Suprapubic skin (tissue), 4 donors: ENCODE measurements around the gene MMP24. TPM values are rescaled to one million over a fixed set of nuclear protein-coding genes. Genes with fewer than 3 reads are reported as not detected.
"Not testable (repeated sequence)": the region's sequence is repeated elsewhere in the genome, so short reads cannot be mapped to it uniquely, and the experiment has no call there.

Experiments used
- DNase-seq, 2 donors: peaks; one replicate each; pipeline ENCODE4 v3.0.0-alpha.2; 2019; ENCODE audit warnings: low spot score in 2 of 2
- H3K27ac ChIP-seq: fragments of 200-600 bp; sonication (generic); one replicate; pipeline ENCODE4 v1.5.1; 2019
- H3K27me3 ChIP-seq: fragments of 200-600 bp; sonication (generic); one replicate; pipeline ENCODE4 v1.5.1; 2019
- H3K36me3 ChIP-seq: fragments of 200-600 bp; sonication (generic); one replicate; pipeline ENCODE4 v1.5.1; 2019
- H3K4me1 ChIP-seq: fragments of 200-600 bp; sonication (generic); one replicate; pipeline ENCODE4 v1.5.1; 2019
- H3K4me3 ChIP-seq: fragments of 200-600 bp; sonication (generic); one replicate; pipeline ENCODE4 v1.5.1; 2019; ENCODE audit warnings: mild to moderate bottlenecking
- H3K9me3 ChIP-seq: fragments of 200-600 bp; sonication (generic); one replicate; pipeline ENCODE4 v1.5.1; 2019
- EP300 ChIP-seq: sonication (generic); formaldehyde crosslinking; IDR thresholded peaks from one replicate; pipeline ENCODE4 v1.6.1; 2017; ENCODE audit warnings: antibody characterized with exemption
- POLR2A ChIP-seq, 2 donors: fragments of 450-650 bp; IDR thresholded peaks; one replicate each; pipeline ENCODE4 v1.6.1; 2017; ENCODE audit warnings: antibody characterized with exemption in 2 of 2, mild to moderate bottlenecking in 2 of 2, moderate library complexity in 2 of 2
- POLR2AphosphoS5 ChIP-seq, 3 donors: sonication (generic); formaldehyde crosslinking; IDR thresholded peaks; one replicate each; pipeline ENCODE4 v1.6.1; 2017; ENCODE audit warnings: antibody characterized with exemption in 3 of 3
- WGBS: methylation state at CpG from one replicate; pipeline ENCODE4 v1.1.5; 2018; 5-methylcytosine and 5-hydroxymethylcytosine counted together
- total RNA-seq, 4 donors: library from RNA; depleted of rRNA; stranded (reverse); fragments of >200 nt; gene quantifications; one replicate each; pipeline ENCODE4 v1.1.0, GENCODE V29; 2016
- TF ChIP-seq, protein P1 (sequence below), 2 donors: fragments of 200-600 bp in 1 of 2; fragments of 450-650 bp in 1 of 2; sonication (generic) in 1 of 2; IDR thresholded peaks; one replicate each; pipeline ENCODE4 v1.5.1; 2016 to 2019; ENCODE audit warnings: antibody characterized with exemption in 2 of 2, mild to moderate bottlenecking in 1 of 2, moderate library complexity in 1 of 2

Gene MMP24
- total RNA-seq, 4 donors from 2014 or later = 0.16 to 0.47 (median 0.44) TPM; not detected in 1

DNA sequence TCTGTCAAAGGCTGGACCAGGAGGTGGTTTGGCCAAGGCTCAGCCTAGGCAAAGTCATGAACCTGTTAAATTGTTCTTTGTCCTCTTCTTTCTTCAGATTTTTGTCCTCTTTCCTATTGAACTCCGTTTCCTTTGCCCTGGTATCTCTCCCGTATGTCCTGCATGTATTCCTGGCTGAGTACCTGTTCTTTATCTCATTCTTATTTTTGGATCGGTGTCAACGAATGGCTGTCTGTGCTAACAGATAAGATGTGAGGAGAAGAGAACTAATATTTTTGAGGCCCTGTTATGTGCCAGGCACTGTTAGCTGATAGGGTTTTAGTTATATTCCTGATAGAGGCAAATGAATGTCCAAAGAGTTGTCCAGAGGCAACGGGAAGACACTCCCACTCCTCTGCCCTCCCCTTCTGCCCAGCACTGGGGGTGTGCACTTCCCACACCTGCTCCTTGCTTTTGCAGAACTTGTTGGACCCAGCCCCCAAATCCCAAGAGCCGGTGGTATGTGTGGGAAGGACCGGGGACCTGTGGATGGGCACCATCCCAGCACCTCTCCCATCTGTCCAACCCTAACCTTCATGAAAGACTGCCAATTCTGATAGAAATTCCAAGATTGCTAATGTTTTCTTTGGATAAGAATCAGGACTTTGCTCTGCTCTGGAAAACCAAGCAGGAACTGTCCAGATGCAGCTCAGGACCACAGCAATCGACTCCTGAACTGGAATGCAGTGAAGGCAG, 30.9 kb downstream of the MMP24 start:
- Histone ChIP-seq H3K27me3 (no peaks in the 10 kb centered on the region), H3K36me3 (no peaks in the 10 kb centered on the region), H3K27ac (no peak overlapping the region), H3K4me1 (no peaks in the 10 kb centered on the region), H3K9me3 (no peaks in the 10 kb centered on the region), H3K4me3 (no peak overlapping the region)
- no peak for DNase-seq
- TF ChIP-seq EP300 (no peak), POLR2A (IDR thresholded peaks at IDR 0.05) (no peak), POLR2AphosphoS5 (IDR thresholded peaks at IDR 0.05) (no peak)
- TF ChIP-seq, protein P1, sequence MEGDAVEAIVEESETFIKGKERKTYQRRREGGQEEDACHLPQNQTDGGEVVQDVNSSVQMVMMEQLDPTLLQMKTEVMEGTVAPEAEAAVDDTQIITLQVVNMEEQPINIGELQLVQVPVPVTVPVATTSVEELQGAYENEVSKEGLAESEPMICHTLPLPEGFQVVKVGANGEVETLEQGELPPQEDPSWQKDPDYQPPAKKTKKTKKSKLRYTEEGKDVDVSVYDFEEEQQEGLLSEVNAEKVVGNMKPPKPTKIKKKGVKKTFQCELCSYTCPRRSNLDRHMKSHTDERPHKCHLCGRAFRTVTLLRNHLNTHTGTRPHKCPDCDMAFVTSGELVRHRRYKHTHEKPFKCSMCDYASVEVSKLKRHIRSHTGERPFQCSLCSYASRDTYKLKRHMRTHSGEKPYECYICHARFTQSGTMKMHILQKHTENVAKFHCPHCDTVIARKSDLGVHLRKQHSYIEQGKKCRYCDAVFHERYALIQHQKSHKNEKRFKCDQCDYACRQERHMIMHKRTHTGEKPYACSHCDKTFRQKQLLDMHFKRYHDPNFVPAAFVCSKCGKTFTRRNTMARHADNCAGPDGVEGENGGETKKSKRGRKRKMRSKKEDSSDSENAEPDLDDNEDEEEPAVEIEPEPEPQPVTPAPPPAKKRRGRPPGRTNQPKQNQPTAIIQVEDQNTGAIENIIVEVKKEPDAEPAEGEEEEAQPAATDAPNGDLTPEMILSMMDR (IDR thresholded peaks at IDR 0.05) = no peak
- 70% methylated on average over 8 of the region's 8 CpGs for WGBS

DNA sequence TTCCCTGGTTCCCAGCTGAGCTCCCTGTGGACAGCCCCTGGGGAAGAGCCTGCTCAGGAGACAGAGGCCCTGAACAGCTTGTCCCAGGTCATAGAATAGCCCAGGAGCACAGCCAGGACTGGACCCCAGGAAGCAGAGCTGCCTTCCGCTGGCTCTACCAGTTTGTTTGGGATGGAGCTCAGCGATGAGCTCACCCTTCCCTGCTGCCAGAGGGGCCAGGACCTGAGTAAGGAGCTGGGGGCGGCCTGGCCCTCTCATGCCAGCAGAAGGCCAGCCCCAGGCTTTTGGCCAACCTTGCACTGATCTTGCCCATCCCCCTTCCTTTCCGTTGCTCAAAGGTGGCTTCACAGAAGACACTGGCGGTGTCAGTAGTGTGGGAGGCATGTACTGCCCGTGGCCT, 33.9 kb downstream of the MMP24 start:
- TF ChIP-seq POLR2AphosphoS5 (IDR thresholded peaks at IDR 0.05) (no peak), EP300 (no peak), POLR2A (IDR thresholded peaks at IDR 0.05) (no peak)
- TF ChIP-seq, protein P1 (IDR thresholded peaks at IDR 0.05) = no peak
- Histone ChIP-seq H3K36me3 (no peaks in the 10 kb centered on the region), H3K9me3 (no peaks in the 10 kb centered on the region), H3K27ac (no peak overlapping the region), H3K27me3 (no peaks in the 10 kb centered on the region), H3K4me1 (no peaks in the 10 kb centered on the region), H3K4me3 (no peak overlapping the region)
- 96% methylated on average over 4 of the region's 6 CpGs for WGBS
- DNase-seq = no peak

DNA sequence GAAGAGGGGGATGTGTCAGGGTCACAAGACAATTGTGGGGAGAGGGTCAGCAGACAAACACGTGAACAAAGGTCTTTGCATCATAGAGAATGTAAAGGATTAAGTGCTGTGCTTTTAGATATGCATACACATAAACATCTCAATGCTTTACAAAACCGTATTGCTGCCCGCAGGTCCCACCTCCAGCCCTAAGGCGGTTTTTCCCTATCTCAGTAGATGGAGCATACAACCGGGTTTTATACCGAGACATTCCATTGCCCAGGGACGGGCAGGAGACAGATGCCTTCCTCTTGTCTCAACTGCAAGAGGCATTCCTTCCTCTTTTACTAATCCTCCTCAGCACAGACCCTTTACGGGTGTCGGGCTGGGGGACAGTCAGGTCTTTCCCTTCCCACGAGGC, 35.8 kb downstream of the MMP24 start:
- not testable (repeated sequence) for H3K9me3 ChIP-seq, H3K4me3 ChIP-seq, H3K4me1 ChIP-seq, H3K27ac ChIP-seq, DNase-seq, H3K27me3 ChIP-seq, H3K36me3 ChIP-seq
- WGBS = 77% methylated on average over 7 of the region's 10 CpGs

- peaks cover 16% of the 10 kb centered on the region for H3K36me3 ChIP-seq
- H3K27ac ChIP-seq, H3K4me3 ChIP-seq, DNase-seq, H3K4me1 ChIP-seq, H3K9me3 ChIP-seq, H3K27me3 ChIP-seq: not testable (repeated sequence)
- WGBS = 61% methylated on average over 5 of the region's 8 CpGs
These were observed 36.4 kb downstream of the MMP24 start for GRCh38 chr20:35262731-35263531.

- Histone ChIP-seq H3K4me1 (no peaks in the 10 kb centered on the region), H3K9me3 (no peaks in the 10 kb centered on the region), H3K27me3 (no peaks in the 10 kb centered on the region), H3K4me3 (no peak overlapping the region), H3K36me3 (peaks cover 20% of the 10 kb centered on the region), H3K27ac (no peak overlapping the region)
- TF ChIP-seq POLR2AphosphoS5 (IDR thresholded peaks at IDR 0.05) (no peak), POLR2A (IDR thresholded peaks at IDR 0.05) (no peak), EP300 (no peak)
- TF ChIP-seq, protein P1 (IDR thresholded peaks at IDR 0.05) = no peak
- DNase-seq = no peak
- WGBS = 69% methylated on average over 12 of the region's 17 CpGs
These were observed 37.2 kb downstream of the MMP24 start for GRCh38 chr20:35263532-35264341.

GRCh38 chr20:35264755-35265154, 38.3 kb downstream of the MMP24 start:
- Histone ChIP-seq H3K9me3 (no peaks in the 10 kb centered on the region), H3K27ac (no peak overlapping the region), H3K36me3 (peaks cover 23% of the 10 kb centered on the region), H3K4me3 (no peak overlapping the region), H3K4me1 (no peaks in the 10 kb centered on the region), H3K27me3 (no peaks in the 10 kb centered on the region)
- TF ChIP-seq POLR2AphosphoS5 (IDR thresholded peaks at IDR 0.05) = no peak
- TF ChIP-seq, protein P1 (IDR thresholded peaks at IDR 0.05) = no peak
- TF ChIP-seq EP300 = no peak
- TF ChIP-seq POLR2A (IDR thresholded peaks at IDR 0.05) = no peak
- no peak for DNase-seq
- 88% methylated on average over 1 of the region's 1 CpG for WGBS
